ENCODE measurements around the gene CPTP. TPM values are rescaled to one million over a fixed set of nuclear protein-coding genes. Genes with fewer than 3 reads are reported as not detected.

CPTP gene
- total RNA-seq, 1 donor from 2014 or later: 40.1 TPM

GRCh38 chr1:1281533-1282321 is 42.9 kb upstream of the CPTP start:
- DNase-seq (ENCODE audit: low read depth): no peak
- H3K4me3 ChIP-seq (ENCODE audit: low read depth, low read length): no peak overlapping the region
- no peak for TF ChIP-seq CTCF (conservative IDR thresholded peaks at IDR 0.05; ENCODE audit: low read depth, low read length)

- no peak for TF ChIP-seq CTCF (conservative IDR thresholded peaks at IDR 0.05; ENCODE audit: low read depth, low read length)
- no peak overlapping the region for H3K4me3 ChIP-seq (ENCODE audit: low read depth, low read length)
- no peak for DNase-seq (ENCODE audit: low read depth)
Observed at GRCh38 chr1:1282998-1283397, 41.6 kb upstream of the CPTP start.

GRCh38 chr1:1283821-1284220 is 40.8 kb upstream of the CPTP start:
- no peak for TF ChIP-seq CTCF (conservative IDR thresholded peaks at IDR 0.05; ENCODE audit: low read depth, low read length)
- DNase-seq (ENCODE audit: low read depth): no peak
- H3K4me3 ChIP-seq (ENCODE audit: low read depth, low read length): no peak overlapping the region

- TF ChIP-seq CTCF (conservative IDR thresholded peaks at IDR 0.05; ENCODE audit: low read depth, low read length): no peak
- DNase-seq (ENCODE audit: low read depth): no peak
- H3K4me3 ChIP-seq (ENCODE audit: low read depth, low read length): no peak overlapping the region
Observed at GRCh38 chr1:1284221-1285101, 40.1 kb upstream of the CPTP start.

DNA sequence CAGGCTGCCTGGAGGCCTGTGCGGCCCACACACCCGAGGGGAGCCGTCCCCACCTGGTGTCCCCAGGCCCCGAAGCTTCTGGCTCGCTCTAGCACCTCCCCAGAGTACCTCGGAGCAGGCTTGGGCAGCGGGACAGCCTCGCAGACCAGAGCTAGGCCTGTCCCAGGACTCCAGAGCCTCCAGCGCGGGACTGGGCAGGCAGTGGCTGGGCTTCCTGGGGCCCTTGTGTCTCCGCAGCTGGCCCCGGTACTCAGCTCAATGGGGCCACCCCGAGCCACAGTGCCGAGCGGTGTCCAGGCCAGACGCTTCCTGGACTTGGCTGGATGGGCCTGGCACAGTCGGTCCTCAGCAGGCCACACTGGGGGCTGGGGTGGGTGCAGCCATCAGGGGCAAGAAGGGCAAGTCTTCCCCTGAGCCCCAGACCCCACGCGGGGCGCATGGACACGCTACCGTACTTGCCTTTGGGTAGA is 39.5 kb upstream of the CPTP start:
- no peak for TF ChIP-seq CTCF (conservative IDR thresholded peaks at IDR 0.05; ENCODE audit: low read depth, low read length)
- no peak for DNase-seq (ENCODE audit: low read depth)
- no peak overlapping the region for H3K4me3 ChIP-seq (ENCODE audit: low read depth, low read length)

- no peak overlapping the region for H3K4me3 ChIP-seq (ENCODE audit: low read depth, low read length)
- no peak for TF ChIP-seq CTCF (conservative IDR thresholded peaks at IDR 0.05; ENCODE audit: low read depth, low read length)
- DNase-seq (ENCODE audit: low read depth): no peak
Observed at GRCh38 chr1:1285611-1286311, 38.8 kb upstream of the CPTP start.

Data from epithelial cell of proximal tubule (primary cell).